Brain microvascular endothelial cell (primary cell): Measurements from ENCODE around the gene PCGF6.

ENCODE experiments used
- DNase-seq: peaks from one replicate; pipeline ENCODE4 v3.0.0-alpha.2; 2020
- H3K27ac ChIP-seq: fragments of 250-450 bp; sonication (Bioruptor Pico); 2 replicates; pipeline ENCODE4 v1.5.1; 2020; ENCODE audit warnings: mild to moderate bottlenecking, moderate library complexity
- H3K27me3 ChIP-seq: fragments of 250-450 bp; sonication (Bioruptor Pico); replicated peaks from 2 replicates; pipeline ENCODE4 v1.5.1; 2020; ENCODE audit warnings: mild to moderate bottlenecking
- H3K36me3 ChIP-seq: fragments of 250-450 bp; sonication (Bioruptor Pico); replicated peaks from 2 replicates; pipeline ENCODE4 v1.5.1; 2020; ENCODE audit warnings: mild to moderate bottlenecking
- H3K4me3 ChIP-seq: 2 replicates; pipeline ENCODE4 v1.5.1; 2011; ENCODE audit warnings: low read depth, mild to moderate bottlenecking, control low read depth, low read length, moderate library complexity
- in situ Hi-C: cut with HindIII; loops from 2 replicates; pipeline ENCODE4 v1.10.0; 2017; ENCODE audit warnings: low sequenced_read_pairs, low pct_ligation_motif_present
- TF ChIP-seq, protein P1 (sequence below): IDR thresholded peaks from 2 replicates; pipeline ENCODE4 v1.5.1; 2011; ENCODE audit warnings: low read depth, mild to moderate bottlenecking, moderate library complexity, low read length, control low read depth, inconsistent platforms; ENCODE audit errors: missing control alignments

Gene PCGF6

DNA sequence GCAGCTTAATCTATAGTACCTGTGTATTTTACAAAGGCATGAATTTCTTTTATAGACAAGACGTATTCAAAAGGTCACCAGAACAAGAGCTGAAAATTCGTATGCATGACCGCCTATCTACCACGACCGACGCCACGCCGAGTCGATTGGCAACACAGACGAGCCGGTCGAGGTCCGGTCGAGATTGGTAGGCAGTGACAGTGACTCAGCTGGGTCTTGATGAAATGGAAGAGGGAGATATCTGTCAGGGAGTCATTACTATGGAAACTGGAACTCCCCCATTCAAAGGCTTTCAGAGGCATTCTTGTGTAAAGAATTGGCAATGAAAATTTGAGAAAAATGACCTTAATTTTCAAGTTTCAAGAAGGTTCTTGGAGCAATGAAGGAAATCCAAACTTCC lies 43.2 kb upstream of the PCGF6 start:
- TF ChIP-seq, protein P1, sequence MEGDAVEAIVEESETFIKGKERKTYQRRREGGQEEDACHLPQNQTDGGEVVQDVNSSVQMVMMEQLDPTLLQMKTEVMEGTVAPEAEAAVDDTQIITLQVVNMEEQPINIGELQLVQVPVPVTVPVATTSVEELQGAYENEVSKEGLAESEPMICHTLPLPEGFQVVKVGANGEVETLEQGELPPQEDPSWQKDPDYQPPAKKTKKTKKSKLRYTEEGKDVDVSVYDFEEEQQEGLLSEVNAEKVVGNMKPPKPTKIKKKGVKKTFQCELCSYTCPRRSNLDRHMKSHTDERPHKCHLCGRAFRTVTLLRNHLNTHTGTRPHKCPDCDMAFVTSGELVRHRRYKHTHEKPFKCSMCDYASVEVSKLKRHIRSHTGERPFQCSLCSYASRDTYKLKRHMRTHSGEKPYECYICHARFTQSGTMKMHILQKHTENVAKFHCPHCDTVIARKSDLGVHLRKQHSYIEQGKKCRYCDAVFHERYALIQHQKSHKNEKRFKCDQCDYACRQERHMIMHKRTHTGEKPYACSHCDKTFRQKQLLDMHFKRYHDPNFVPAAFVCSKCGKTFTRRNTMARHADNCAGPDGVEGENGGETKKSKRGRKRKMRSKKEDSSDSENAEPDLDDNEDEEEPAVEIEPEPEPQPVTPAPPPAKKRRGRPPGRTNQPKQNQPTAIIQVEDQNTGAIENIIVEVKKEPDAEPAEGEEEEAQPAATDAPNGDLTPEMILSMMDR = no peak

DNA sequence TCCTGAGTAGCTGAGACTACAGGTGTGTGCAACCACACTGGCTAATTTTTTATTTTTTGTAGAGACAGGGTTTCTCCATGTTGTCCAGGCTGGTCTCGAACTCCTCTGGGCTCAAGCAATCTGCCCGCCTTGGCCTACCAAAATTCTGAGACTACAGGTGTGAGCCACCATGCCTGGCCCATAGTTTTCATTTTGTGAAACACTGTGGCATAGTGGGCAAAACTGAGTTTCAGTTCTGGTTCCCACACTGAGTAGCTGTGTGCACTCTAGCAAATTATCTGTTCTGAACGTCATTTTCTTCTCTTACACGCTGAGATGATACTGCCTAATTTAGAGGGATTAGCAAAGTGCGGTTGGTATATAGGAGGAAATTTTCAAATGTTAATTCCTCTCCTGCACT lies 31.8 kb upstream of the PCGF6 start:
- no peak for DNase-seq

More for the DNA sequence above, 43.2 kb upstream of the PCGF6 start:
- H3K27ac ChIP-seq = no peak overlapping the region
- peaks cover 34% of the 10 kb centered on the region for H3K36me3 ChIP-seq
- in situ Hi-C loops = no loop called here
- no peak overlapping the region for H3K4me3 ChIP-seq
- no peaks in the 10 kb centered on the region for H3K27me3 ChIP-seq
- DNase-seq = no peak

DNA sequence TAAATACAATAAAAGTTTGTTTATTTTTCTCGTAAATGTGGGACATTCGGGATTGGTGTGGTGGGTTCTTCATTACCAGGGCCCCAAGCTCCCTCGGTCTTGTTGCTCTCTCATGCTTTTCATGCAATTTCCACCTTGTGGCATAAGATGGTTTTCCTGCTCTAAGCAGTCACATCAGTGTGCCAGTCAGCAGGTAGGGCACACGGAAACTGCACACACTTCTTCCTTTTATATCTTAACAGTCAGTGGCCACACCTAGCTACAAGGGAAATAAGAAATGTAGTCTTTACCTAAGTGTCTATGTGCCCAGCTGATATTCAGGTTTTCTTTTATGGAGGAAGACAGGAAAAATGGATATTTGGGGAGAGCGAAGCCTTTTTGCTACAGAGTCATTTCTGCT lies 23.3 kb upstream of the PCGF6 start:
- Histone ChIP-seq H3K36me3 (peaks cover 4% of the 10 kb centered on the region), H3K27me3 (no peaks in the 10 kb centered on the region), H3K27ac (no peak overlapping the region), H3K4me3 (no peak overlapping the region)
- DNase-seq = no peak
- TF ChIP-seq, protein P1 = no peak
- in situ Hi-C loops = no loop called here

More for the DNA sequence above, 31.8 kb upstream of the PCGF6 start:
- TF ChIP-seq, protein P1 = no peak
- Histone ChIP-seq H3K27me3 (no peaks in the 10 kb centered on the region), H3K4me3 (no peak overlapping the region), H3K27ac (no peak overlapping the region), H3K36me3 (peaks cover 4% of the 10 kb centered on the region)
- in situ Hi-C loops = no loop called here

DNA sequence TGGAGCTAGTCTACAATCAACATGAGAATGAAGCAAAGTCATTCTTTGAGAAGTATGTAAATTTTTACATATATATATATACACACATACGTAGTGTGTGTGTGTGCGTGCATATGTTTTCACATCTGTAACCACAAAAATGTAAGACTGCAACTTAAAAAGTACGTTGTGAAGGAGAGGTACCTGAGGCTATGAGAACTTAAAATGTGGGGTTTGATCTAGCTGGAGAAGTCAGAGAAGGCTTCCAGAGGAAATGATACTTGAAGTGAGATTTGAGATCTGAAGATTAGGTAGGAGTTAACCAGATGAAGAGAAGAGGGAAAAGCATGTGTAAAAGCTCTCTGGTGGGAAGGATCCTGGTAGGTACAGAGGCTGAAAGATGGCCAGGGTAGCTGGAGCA lies 22.6 kb upstream of the PCGF6 start:
- in situ Hi-C loops = no loop called here
- no peak overlapping the region for H3K27ac ChIP-seq
- peaks cover 4% of the 10 kb centered on the region for H3K36me3 ChIP-seq
- H3K27me3 ChIP-seq = no peaks in the 10 kb centered on the region
- TF ChIP-seq, protein P1 = no peak
- no peak for DNase-seq
- no peak overlapping the region for H3K4me3 ChIP-seq

DNA sequence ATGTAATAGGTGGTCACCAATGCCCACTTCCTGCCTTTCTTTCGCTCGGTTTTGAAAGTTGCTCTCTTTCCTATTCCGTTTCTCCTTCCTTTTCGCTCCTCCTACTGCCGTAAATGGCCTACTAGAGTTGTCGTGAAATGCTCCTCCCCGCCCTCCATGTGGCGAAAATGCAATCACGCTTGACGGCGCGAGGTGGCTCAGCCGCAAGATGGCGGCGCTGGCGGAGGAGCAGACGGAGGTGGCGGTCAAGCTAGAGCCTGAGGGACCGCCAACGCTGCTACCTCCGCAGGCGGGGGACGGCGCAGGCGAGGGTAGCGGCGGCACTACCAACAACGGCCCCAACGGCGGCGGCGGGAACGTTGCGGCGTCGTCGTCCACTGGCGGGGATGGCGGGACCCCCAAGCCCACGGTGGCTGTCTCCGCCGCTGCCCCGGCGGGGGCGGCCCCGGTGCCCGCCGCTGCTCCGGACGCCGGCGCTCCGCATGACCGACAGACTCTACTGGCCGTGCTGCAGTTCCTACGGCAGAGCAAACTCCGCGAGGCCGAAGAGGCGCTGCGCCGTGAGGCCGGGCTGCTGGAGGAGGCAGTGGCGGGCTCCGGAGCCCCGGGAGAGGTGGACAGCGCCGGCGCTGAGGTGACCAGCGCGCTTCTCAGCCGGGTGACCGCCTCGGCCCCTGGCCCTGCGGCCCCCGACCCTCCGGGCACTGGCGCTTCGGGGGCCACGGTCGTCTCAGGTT lies 17.0 kb upstream of the PCGF6 start, which contains the start of gene TAF5:
Gene TAF5 (plus strand): TSS at position 195 of the 737 bp plus-strand sequence. CDS start 14 bp downstream, at position 209.
- Histone ChIP-seq H3K36me3 (no peaks in the 10 kb centered on the region), H3K27me3 (no peaks in the 10 kb centered on the region), H3K27ac (peak within 1 kb of the TSS; percentile 28), H3K4me3 (peak within 1 kb of the TSS; percentile 81)
- in situ Hi-C loops = no loop called here
- TF ChIP-seq, protein P1 = no peak
- peak; percentile 93 for DNase-seq
